Calu3 (cell line): Measurements from ENCODE around the gene CALN1. TPM values are rescaled to one million over a fixed set of nuclear protein-coding genes. Genes with fewer than 3 reads are reported as not detected.

Experiments
- BruUV-seq: library from RNA; stranded (reverse); fragments of 400-500 nt; replicated peaks from 2 replicates; lab custom pipeline; 2021; lab: Mats Ljungman, UMichigan
- CTCF ChIA-PET: fragments of 300-600 bp; sonication (Branson Sonifier 250); formaldehyde crosslinking; loops from one replicate; lab custom pipeline; 2022; ENCODE audit warnings: antibody characterized with exemption; lab: Charles Lee
- DNase-seq: peaks from one replicate; pipeline ENCODE4 v3.0.0; 2022
- H3K27ac Mint-ChIP-seq: one replicate; pipeline ENCODE4 v1.8.0; 2022; ENCODE audit warnings: mixed read lengths; ENCODE audit not compliant: unreplicated experiment
- H3K27me3 Mint-ChIP-seq: one replicate; pipeline ENCODE4 v1.8.0; 2022; ENCODE audit warnings: mixed read lengths; ENCODE audit not compliant: unreplicated experiment
- H3K36me3 Mint-ChIP-seq: one replicate; pipeline ENCODE4 v1.8.0; 2022; ENCODE audit warnings: mild to moderate bottlenecking, moderate library complexity, mixed read lengths; ENCODE audit not compliant: insufficient read depth, unreplicated experiment
- H3K4me1 Mint-ChIP-seq: one replicate; pipeline ENCODE4 v1.8.0; 2022; ENCODE audit warnings: mild to moderate bottlenecking, low read depth, mixed read lengths; ENCODE audit not compliant: unreplicated experiment
- H3K4me3 Mint-ChIP-seq: one replicate; pipeline ENCODE4 v1.8.0; 2022; ENCODE audit warnings: mild to moderate bottlenecking, low read depth, moderate library complexity, mixed read lengths; ENCODE audit not compliant: unreplicated experiment
- H3K9me3 Mint-ChIP-seq: one replicate; pipeline ENCODE4 v1.8.0; 2022; ENCODE audit warnings: low read depth, mixed read lengths; ENCODE audit not compliant: unreplicated experiment
- CTCF ChIP-seq: fragments of 200-600 bp; IDR thresholded peaks from one replicate; pipeline ENCODE4 v1.8.0; 2022; ENCODE audit warnings: antibody characterized with exemption; ENCODE audit not compliant: unreplicated experiment
- intact Hi-C: fragments of 100-400 bp; cut with micrococcal nuclease; formaldehyde crosslinking; loops from one replicate; pipeline ENCODE4 v1.10.0; 2022; ENCODE audit not compliant: unreplicated experiment
- total RNA-seq: library from RNA; stranded (reverse); gene quantifications from 2 replicates; pipeline ENCODE4 v1.2.3, GENCODE V29; 2022

CALN1 gene
- total RNA-seq, 1 experiment from 2014 or later: not detected

- Mint-ChIP-seq H3K27ac (no peak overlapping the region), H3K4me3 (no peak overlapping the region), H3K4me1 (no peaks in the 10 kb centered on the region), H3K36me3 (no peaks in the 10 kb centered on the region), H3K27me3 (no peaks in the 10 kb centered on the region), H3K9me3 (peaks cover 6% of the 10 kb centered on the region)
- no peak for TF ChIP-seq CTCF
- intact Hi-C loops: no loop called here
- BruUV-seq: no TSS peak
- DNase-seq: no peak
- CTCF ChIA-PET: no interaction called here
Measured at GRCh38 chr7:72080865-72081510, 331.1 kb downstream of the CALN1 start.

- Mint-ChIP-seq H3K9me3 (peaks cover 6% of the 10 kb centered on the region), H3K27ac (no peak overlapping the region)
- BruUV-seq: no TSS peak
Measured at GRCh38 chr7:72080341-72080766, 331.8 kb downstream of the CALN1 start.

GRCh38 chr7:72078856-72079255 is 333.3 kb downstream of the CALN1 start:
- CTCF ChIA-PET: no interaction called here
- TF ChIP-seq CTCF: no peak
- Mint-ChIP-seq H3K4me1 (no peaks in the 10 kb centered on the region), H3K9me3 (peaks cover 6% of the 10 kb centered on the region), H3K36me3 (no peaks in the 10 kb centered on the region), H3K4me3 (no peak overlapping the region), H3K27ac (no peak overlapping the region), H3K27me3 (no peaks in the 10 kb centered on the region)
- intact Hi-C loops: no loop called here
- BruUV-seq: no TSS peak
- no peak for DNase-seq

More at GRCh38 chr7:72080341-72080766, 331.8 kb downstream of the CALN1 start:
- DNase-seq: no peak
- no peak overlapping the region for H3K4me3 Mint-ChIP-seq
- no peaks in the 10 kb centered on the region for H3K4me1 Mint-ChIP-seq
- CTCF ChIA-PET: no interaction called here
- TF ChIP-seq CTCF: no peak
- H3K27me3 Mint-ChIP-seq: no peaks in the 10 kb centered on the region
- intact Hi-C loops: no loop called here
- no peaks in the 10 kb centered on the region for H3K36me3 Mint-ChIP-seq

- Mint-ChIP-seq H3K4me1 (no peaks in the 10 kb centered on the region), H3K4me3 (no peak overlapping the region), H3K36me3 (no peaks in the 10 kb centered on the region), H3K27ac (no peak overlapping the region), H3K9me3 (peaks cover 6% of the 10 kb centered on the region), H3K27me3 (no peaks in the 10 kb centered on the region)
- no TSS peak for BruUV-seq
- intact Hi-C loops: no loop called here
- no peak for DNase-seq
- CTCF ChIA-PET: no interaction called here
- no peak for TF ChIP-seq CTCF
Measured at GRCh38 chr7:72078301-72078700, 333.8 kb downstream of the CALN1 start.
